ENCODE measurements around the gene FLNB. TPM values are rescaled to one million over a fixed set of nuclear protein-coding genes. Genes with fewer than 3 reads are reported as not detected.

Gene FLNB
- total RNA-seq, 1 experiment from 2014 or later = 127 TPM

DNA sequence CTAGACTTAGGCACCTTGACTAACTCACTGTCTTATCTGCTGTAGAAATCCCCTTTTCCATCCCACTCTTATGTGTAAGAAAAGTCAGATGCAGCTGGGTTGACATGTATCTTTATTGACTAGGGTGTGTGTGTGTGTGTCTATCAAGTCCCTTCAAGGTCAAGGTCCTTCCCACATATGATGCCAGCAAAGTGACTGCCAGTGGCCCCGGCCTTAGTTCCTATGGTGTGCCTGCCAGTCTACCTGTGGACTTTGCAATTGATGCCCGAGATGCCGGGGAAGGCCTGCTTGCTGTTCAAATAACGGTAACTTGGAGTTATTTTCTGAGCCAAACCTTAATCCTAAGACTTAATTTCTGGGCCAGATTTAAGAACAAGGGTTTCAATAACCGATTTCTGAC, 126.2 kb downstream of the FLNB start:
- Mint-ChIP-seq H3K27me3 (ENCODE audit: low read depth) (no peaks in the 10 kb centered on the region), H3K9me3 (no peaks in the 10 kb centered on the region), H3K4me1 (no peaks in the 10 kb centered on the region; the same call in 1 of the 2 replicates), H3K27ac (no peak overlapping the region), H3K4me3 (no peak overlapping the region), H3K36me3 (peaks cover 72% of the 10 kb centered on the region)
- ChIA-PET POLR2A (no interaction called here), CTCF (interaction anchor here (1.5 kb wide), 1 partner anchor 126 kb away, joined by 3 read pairs; the partner anchor contains the start of gene FLNB)
- no peak for ATAC-seq
- DNase-seq (ENCODE audit: low spot score) = no peak
- TF ChIP-seq, protein P1, sequence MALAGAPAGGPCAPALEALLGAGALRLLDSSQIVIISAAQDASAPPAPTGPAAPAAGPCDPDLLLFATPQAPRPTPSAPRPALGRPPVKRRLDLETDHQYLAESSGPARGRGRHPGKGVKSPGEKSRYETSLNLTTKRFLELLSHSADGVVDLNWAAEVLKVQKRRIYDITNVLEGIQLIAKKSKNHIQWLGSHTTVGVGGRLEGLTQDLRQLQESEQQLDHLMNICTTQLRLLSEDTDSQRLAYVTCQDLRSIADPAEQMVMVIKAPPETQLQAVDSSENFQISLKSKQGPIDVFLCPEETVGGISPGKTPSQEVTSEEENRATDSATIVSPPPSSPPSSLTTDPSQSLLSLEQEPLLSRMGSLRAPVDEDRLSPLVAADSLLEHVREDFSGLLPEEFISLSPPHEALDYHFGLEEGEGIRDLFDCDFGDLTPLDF (CRISPR knock-in tag; IDR thresholded peaks at IDR 0.05) = no peak
- TF ChIP-seq ZNF671 (CRISPR knock-in tag; IDR thresholded peaks at IDR 0.05) = no peak
- no peak for TF ChIP-seq ZBTB21 (CRISPR knock-in tag; IDR thresholded peaks at IDR 0.05; ENCODE audit: borderline replicate concordance)
- TF ChIP-seq, protein P2, sequence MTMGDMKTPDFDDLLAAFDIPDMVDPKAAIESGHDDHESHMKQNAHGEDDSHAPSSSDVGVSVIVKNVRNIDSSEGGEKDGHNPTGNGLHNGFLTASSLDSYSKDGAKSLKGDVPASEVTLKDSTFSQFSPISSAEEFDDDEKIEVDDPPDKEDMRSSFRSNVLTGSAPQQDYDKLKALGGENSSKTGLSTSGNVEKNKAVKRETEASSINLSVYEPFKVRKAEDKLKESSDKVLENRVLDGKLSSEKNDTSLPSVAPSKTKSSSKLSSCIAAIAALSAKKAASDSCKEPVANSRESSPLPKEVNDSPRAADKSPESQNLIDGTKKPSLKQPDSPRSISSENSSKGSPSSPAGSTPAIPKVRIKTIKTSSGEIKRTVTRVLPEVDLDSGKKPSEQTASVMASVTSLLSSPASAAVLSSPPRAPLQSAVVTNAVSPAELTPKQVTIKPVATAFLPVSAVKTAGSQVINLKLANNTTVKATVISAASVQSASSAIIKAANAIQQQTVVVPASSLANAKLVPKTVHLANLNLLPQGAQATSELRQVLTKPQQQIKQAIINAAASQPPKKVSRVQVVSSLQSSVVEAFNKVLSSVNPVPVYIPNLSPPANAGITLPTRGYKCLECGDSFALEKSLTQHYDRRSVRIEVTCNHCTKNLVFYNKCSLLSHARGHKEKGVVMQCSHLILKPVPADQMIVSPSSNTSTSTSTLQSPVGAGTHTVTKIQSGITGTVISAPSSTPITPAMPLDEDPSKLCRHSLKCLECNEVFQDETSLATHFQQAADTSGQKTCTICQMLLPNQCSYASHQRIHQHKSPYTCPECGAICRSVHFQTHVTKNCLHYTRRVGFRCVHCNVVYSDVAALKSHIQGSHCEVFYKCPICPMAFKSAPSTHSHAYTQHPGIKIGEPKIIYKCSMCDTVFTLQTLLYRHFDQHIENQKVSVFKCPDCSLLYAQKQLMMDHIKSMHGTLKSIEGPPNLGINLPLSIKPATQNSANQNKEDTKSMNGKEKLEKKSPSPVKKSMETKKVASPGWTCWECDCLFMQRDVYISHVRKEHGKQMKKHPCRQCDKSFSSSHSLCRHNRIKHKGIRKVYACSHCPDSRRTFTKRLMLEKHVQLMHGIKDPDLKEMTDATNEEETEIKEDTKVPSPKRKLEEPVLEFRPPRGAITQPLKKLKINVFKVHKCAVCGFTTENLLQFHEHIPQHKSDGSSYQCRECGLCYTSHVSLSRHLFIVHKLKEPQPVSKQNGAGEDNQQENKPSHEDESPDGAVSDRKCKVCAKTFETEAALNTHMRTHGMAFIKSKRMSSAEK (CRISPR knock-in tag; IDR thresholded peaks at IDR 0.05; ENCODE audit: borderline replicate concordance) = no peak
- no peak for TF ChIP-seq ESRRA (CRISPR knock-in tag; IDR thresholded peaks at IDR 0.05; ENCODE audit: borderline replicate concordance)
- TF ChIP-seq SP1 (CRISPR knock-in tag; conservative IDR thresholded peaks at IDR 0.05) = no peak
- TF ChIP-seq SMAD4 (CRISPR knock-in tag; IDR thresholded peaks at IDR 0.05) = no peak
- TF ChIP-seq, protein P3, sequence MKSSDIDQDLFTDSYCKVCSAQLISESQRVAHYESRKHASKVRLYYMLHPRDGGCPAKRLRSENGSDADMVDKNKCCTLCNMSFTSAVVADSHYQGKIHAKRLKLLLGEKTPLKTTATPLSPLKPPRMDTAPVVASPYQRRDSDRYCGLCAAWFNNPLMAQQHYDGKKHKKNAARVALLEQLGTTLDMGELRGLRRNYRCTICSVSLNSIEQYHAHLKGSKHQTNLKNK (CRISPR knock-in tag; IDR thresholded peaks at IDR 0.05) = no peak
- no peak for TF ChIP-seq IRF2 (CRISPR knock-in tag; IDR thresholded peaks at IDR 0.05; ENCODE audit: borderline replicate concordance, low read depth)
- TF ChIP-seq, protein P4, sequence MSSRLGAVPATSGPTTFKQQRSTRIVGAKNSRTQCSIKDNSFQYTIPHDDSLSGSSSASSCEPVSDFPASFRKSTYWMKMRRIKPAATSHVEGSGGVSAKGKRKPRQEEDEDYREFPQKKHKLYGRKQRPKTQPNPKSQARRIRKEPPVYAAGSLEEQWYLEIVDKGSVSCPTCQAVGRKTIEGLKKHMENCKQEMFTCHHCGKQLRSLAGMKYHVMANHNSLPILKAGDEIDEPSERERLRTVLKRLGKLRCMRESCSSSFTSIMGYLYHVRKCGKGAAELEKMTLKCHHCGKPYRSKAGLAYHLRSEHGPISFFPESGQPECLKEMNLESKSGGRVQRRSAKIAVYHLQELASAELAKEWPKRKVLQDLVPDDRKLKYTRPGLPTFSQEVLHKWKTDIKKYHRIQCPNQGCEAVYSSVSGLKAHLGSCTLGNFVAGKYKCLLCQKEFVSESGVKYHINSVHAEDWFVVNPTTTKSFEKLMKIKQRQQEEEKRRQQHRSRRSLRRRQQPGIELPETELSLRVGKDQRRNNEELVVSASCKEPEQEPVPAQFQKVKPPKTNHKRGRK (CRISPR knock-in tag; IDR thresholded peaks at IDR 0.05; ENCODE audit: borderline replicate concordance) = no peak
- TF ChIP-seq, protein P5, sequence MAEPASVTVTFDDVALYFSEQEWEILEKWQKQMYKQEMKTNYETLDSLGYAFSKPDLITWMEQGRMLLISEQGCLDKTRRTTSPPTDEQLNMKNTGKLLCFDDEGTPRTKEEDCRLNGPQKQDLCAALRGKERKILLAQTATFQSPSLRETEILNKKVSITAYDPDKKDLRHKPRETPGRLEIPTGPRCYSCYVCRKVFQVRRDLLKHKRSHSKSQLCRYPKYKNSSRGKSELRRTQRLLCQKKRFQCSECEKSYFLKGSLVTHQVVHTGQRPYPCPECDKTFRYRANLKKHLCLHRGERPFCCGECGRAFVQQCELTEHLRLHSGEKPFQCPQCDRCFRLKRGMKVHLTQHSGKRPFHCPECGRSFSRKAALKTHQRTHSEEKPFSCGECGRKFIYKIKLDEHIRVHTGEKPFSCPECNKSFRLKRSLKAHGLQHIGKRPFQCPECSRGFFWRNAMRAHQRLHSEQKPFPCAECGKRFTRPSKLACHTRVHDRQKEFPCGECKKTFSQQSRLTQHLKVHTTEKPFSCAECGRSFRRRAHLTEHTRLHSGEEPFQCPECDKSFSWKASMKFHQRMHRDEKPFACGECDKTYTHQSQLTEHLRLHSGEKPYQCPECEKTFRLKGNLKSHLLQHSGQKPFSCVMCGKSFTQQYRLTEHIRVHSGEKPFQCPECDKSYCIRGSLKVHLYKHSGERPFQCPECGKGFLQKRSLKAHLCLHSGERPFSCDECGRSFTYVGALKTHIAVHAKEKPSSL (CRISPR knock-in tag; conservative IDR thresholded peaks at IDR 0.05) = no peak
- no peak for TF ChIP-seq GTF2I (CRISPR knock-in tag; conservative IDR thresholded peaks at IDR 0.05)
- no peak for TF ChIP-seq ZNF423 (CRISPR knock-in tag; IDR thresholded peaks at IDR 0.05)

DNA sequence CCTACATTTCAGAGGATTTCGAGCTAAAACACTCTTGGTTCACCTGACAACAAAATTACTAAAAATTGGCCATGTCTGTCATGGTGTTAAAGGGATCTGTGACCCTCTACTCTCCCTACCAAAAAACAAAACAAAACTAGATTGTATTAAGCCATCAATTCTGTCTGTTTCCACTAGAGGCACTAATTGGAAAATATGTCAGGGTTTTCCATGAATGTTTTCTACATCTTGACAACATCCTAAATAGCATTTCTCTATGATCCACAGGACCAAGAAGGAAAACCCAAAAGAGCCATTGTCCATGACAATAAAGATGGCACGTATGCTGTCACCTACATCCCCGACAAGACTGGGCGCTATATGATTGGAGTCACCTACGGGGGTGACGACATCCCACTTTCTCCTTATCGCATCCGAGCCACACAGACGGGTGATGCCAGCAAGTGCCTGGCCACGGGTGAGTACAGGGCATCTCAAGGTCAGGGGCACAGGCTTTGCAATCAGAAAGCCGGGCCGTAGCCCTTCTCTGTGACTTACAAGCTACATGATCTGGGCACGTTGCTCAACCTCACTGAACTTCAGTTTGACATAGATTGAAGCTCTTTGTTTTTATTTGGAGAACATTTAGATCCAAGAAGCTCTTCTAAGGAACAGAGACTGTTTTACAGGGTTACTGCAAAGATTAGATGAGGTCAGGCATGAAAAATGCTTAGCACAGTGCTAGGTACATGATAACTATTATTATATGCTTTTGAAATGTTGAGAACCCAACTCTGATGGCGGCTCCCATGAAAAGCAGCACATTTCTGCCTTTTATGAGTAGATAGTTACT, 127.7 kb downstream of the FLNB start:
- ChIA-PET CTCF (interaction anchor here (0.7 to 1.6 kb wide), 3 partner anchors 16 to 128 kb away, joined by 3 to 4 read pairs (median 3); partner anchors contain the start of gene FLNB), POLR2A (interaction anchor here (0.6 kb wide), 1 partner anchor 60 kb away, joined by 3 read pairs; no protein-coding TSS in a partner anchor)
- no peaks in the 10 kb centered on the region for H3K27me3 Mint-ChIP-seq (ENCODE audit: low read depth)
- H3K4me3 Mint-ChIP-seq = no peak overlapping the region
- DNase-seq (ENCODE audit: low spot score) (no peak), ATAC-seq (peak; percentile 20; the same call in 1 of the 2 replicates)
- H3K9me3 Mint-ChIP-seq = no peaks in the 10 kb centered on the region
- no peaks in the 10 kb centered on the region; the same call in 1 of the 2 replicates for H3K4me1 Mint-ChIP-seq
- TF ChIP-seq KAT7 (CRISPR knock-in tag; IDR thresholded peaks at IDR 0.05; ENCODE audit: borderline replicate concordance) (no peak), NR3C1 (CRISPR knock-in tag; conservative IDR thresholded peaks at IDR 0.05; ENCODE audit: low read depth) (no peak), NR2C2 (CRISPR knock-in tag; IDR thresholded peaks at IDR 0.05) (no peak), SMAD3 (CRISPR knock-in tag; IDR thresholded peaks at IDR 0.05; ENCODE audit: borderline replicate concordance) (no peak), MXD4 (CRISPR knock-in tag; IDR thresholded peaks at IDR 0.05; ENCODE audit: borderline replicate concordance) (no peak), NFYB (CRISPR knock-in tag; conservative IDR thresholded peaks at IDR 0.05; ENCODE audit: low read depth) (no peak)
- TF ChIP-seq, protein P6, sequence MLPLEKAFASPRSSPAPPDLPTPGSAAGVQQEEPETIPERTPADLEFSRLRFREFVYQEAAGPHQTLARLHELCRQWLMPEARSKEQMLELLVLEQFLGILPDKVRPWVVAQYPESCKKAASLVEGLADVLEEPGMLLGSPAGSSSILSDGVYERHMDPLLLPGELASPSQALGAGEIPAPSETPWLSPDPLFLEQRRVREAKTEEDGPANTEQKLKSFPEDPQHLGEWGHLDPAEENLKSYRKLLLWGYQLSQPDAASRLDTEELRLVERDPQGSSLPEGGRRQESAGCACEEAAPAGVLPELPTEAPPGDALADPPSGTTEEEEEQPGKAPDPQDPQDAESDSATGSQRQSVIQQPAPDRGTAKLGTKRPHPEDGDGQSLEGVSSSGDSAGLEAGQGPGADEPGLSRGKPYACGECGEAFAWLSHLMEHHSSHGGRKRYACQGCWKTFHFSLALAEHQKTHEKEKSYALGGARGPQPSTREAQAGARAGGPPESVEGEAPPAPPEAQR (CRISPR knock-in tag; IDR thresholded peaks at IDR 0.05) = no peak
- H3K36me3 Mint-ChIP-seq = peaks cover 79% of the 10 kb centered on the region
- no peak overlapping the region for H3K27ac Mint-ChIP-seq
